Liver (tissue), 9 donors: Measurements from ENCODE around the gene ARID5B. TPM values are rescaled to one million over a fixed set of nuclear protein-coding genes. Genes with fewer than 3 reads are reported as not detected.

Source experiments
- DNase-seq: peaks from one replicate; pipeline ENCODE4 v3.0.0-alpha.2; 2017; ENCODE audit warnings: low spot score
- H3K27ac ChIP-seq, 2 donors: one replicate each; pipeline ENCODE4 v1.7.0; 2013; ENCODE audit warnings: inconsistent platforms in 2 of 2, low read length in 2 of 2, control low read depth in 1 of 2, low read depth in 1 of 2, mild to moderate bottlenecking in 1 of 2
- H3K27me3 ChIP-seq, 4 donors: one replicate each; pipeline versions ENCODE4 v1.6.1 to v1.7.0; 2013; ENCODE audit warnings: low read length in 3 of 4, inconsistent platforms in 1 of 4, mild to moderate bottlenecking in 1 of 4, moderate library complexity in 1 of 4; ENCODE audit not compliant: control insufficient read depth in 4 of 4, insufficient read depth in 4 of 4
- H3K36me3 ChIP-seq, 4 donors: one replicate each; pipeline versions ENCODE4 v1.6.1 to v1.7.0; 2013; ENCODE audit warnings: low read length in 3 of 4, mild to moderate bottlenecking in 3 of 4, low read depth in 1 of 4, moderate library complexity in 1 of 4; ENCODE audit not compliant: control insufficient read depth in 4 of 4, insufficient read depth in 3 of 4
- H3K4me1 ChIP-seq, 4 donors: one replicate each; pipeline versions ENCODE4 v1.6.1 to v1.7.0; 2013; ENCODE audit warnings: low read length in 3 of 4, mild to moderate bottlenecking in 3 of 4, moderate library complexity in 1 of 4; ENCODE audit not compliant: control insufficient read depth in 4 of 4, insufficient read depth in 4 of 4
- H3K4me3 ChIP-seq, 3 donors: one replicate each; pipeline versions ENCODE4 v1.6.1 to v1.7.0; 2013; ENCODE audit warnings: low read length in 3 of 3, control low read depth in 1 of 3, low read depth in 1 of 3, mild to moderate bottlenecking in 1 of 3
- H3K9ac ChIP-seq, 2 donors: one replicate each; pipeline ENCODE4 v1.7.0; 2013; ENCODE audit warnings: low read length in 2 of 2, mild to moderate bottlenecking in 2 of 2, moderate library complexity in 2 of 2, control low read depth in 1 of 2, low read depth in 1 of 2
- H3K9me3 ChIP-seq, 4 donors: one replicate each; pipeline versions ENCODE4 v1.6.1 to v1.7.0; 2013; ENCODE audit warnings: low read length in 3 of 4; ENCODE audit not compliant: control insufficient read depth in 4 of 4
- ATF3 ChIP-seq: IDR thresholded peaks from 2 replicates; pipeline ENCODE4 v1.6.1; 2016; ENCODE audit warnings: antibody characterized with exemption
- CTCF ChIP-seq: fragments of 150-350 bp; IDR thresholded peaks from 2 replicates; pipeline ENCODE4 v1.5.1; 2017; ENCODE audit warnings: improper control_type of control experiment, low read depth, low read length; ENCODE audit not compliant: missing input control
- EGR1 ChIP-seq, 2 donors: IDR thresholded peaks; 2 replicates each; pipeline ENCODE4 v1.6.1; 2016 to 2018; ENCODE audit warnings: antibody characterized with exemption in 2 of 2, low read depth in 2 of 2
- FOXA1 ChIP-seq: IDR thresholded peaks from 2 replicates; pipeline ENCODE4 v1.6.1; 2016; ENCODE audit warnings: antibody characterized with exemption
- FOXA2 ChIP-seq: IDR thresholded peaks from 2 replicates; pipeline ENCODE4 v1.6.1; 2016; ENCODE audit warnings: antibody characterized with exemption
- GABPA ChIP-seq, 2 donors: IDR thresholded peaks in 1 of 2; conservative IDR thresholded peaks in 1 of 2; 2 replicates each; pipeline ENCODE4 v1.6.1; 2016; ENCODE audit warnings: antibody characterized with exemption in 2 of 2, mild to moderate bottlenecking in 1 of 2, moderate library complexity in 1 of 2
- HNF4G ChIP-seq: IDR thresholded peaks from 2 replicates; pipeline ENCODE4 v1.6.1; 2016; ENCODE audit warnings: antibody characterized with exemption
- JUND ChIP-seq, 2 donors: IDR thresholded peaks; 2 replicates each; pipeline ENCODE4 v1.6.1; 2016; ENCODE audit warnings: antibody characterized with exemption in 2 of 2
- MAX ChIP-seq: IDR thresholded peaks from 2 replicates; pipeline ENCODE4 v1.6.1; 2016; ENCODE audit warnings: antibody characterized with exemption
- NR2F2 ChIP-seq: IDR thresholded peaks from 2 replicates; pipeline ENCODE4 v1.6.1; 2016; ENCODE audit warnings: antibody characterized with exemption
- RAD21 ChIP-seq, 2 donors: IDR thresholded peaks; 2 replicates each; pipeline ENCODE4 v1.6.1; 2016; ENCODE audit warnings: antibody characterized with exemption in 2 of 2, mild to moderate bottlenecking in 2 of 2
- REST ChIP-seq: IDR thresholded peaks from 2 replicates; pipeline ENCODE4 v1.6.1; 2016; ENCODE audit warnings: antibody characterized with exemption, mild to moderate bottlenecking
- RXRA ChIP-seq, 2 donors: IDR thresholded peaks; 2 replicates each; pipeline ENCODE4 v1.6.1; 2017 to 2018; ENCODE audit warnings: antibody characterized with exemption in 2 of 2, mild to moderate bottlenecking in 1 of 2
- SP1 ChIP-seq: IDR thresholded peaks from 2 replicates; pipeline ENCODE4 v1.6.1; 2018; ENCODE audit warnings: antibody characterized with exemption, mild to moderate bottlenecking
- TAF1 ChIP-seq: conservative IDR thresholded peaks from 2 replicates; pipeline ENCODE4 v1.6.1; 2016; ENCODE audit warnings: antibody characterized with exemption, mild to moderate bottlenecking
- YY1 ChIP-seq: IDR thresholded peaks from 2 replicates; pipeline ENCODE4 v1.6.1; 2016; ENCODE audit warnings: antibody characterized with exemption, mild to moderate bottlenecking
- ZBTB33 ChIP-seq: IDR thresholded peaks from 2 replicates; pipeline ENCODE4 v1.6.1; 2016; ENCODE audit warnings: antibody characterized with exemption
- WGBS: extraction: QIAGEN DNeasy Blood & Tissue Kit; methylation state at CpG from one replicate; pipeline ENCODE4 v1.1.7; 2013; 5-methylcytosine and 5-hydroxymethylcytosine counted together
- polyA plus RNA-seq, 2 donors: library from polyadenylated mRNA; stranded (reverse) in 1 of 2; unstranded in 1 of 2; fragments of 200-250 nt in 1 of 2; fragments of >200 nt in 1 of 2; fragmentation: Nextera tagmentation in 1 of 2; extraction: Ambion mirVana in 1 of 2; gene quantifications; one replicate each; pipeline versions ENCODE4 v1.2.1 to v1.2.3, GENCODE V29; 2013 to 2015
- total RNA-seq, 2 donors: library from RNA; depleted of rRNA; stranded (reverse); fragments of >200 nt; gene quantifications; one replicate each; pipeline ENCODE4 v1.2.3, GENCODE V29; 2014
- donor health status: healthy.
- donor health status: healthy.
- donor health status: healthy.
- donor health status: healthy.
- donor health status: healthy.

ARID5B gene
- total and polyA plus RNA-seq, 4 donors, result 1.3 to 6.4 (median 5.2) TPM

- Histone ChIP-seq H3K27ac (no peak overlapping the region), H3K9ac (no peak overlapping the region), H3K36me3 (peaks cover 5 to 22% (median 12%) of the 10 kb centered on the region in 4 donors), H3K4me1 (peaks cover 0 to 2% (median 0%) of the 10 kb centered on the region in 4 donors), H3K27me3 (no peaks in the 10 kb centered on the region), H3K9me3 (no peaks in the 10 kb centered on the region), H3K4me3 (no peak overlapping the region)
- 89% methylated on average over 8 of the region's 8 CpGs for WGBS
- DNase-seq, result no peak
- TF ChIP-seq NR2F2 (peak; percentile 19), SP1 (peak; percentile 7), YY1 (no peak)
Measured at GRCh38 chr10:62069452-62070178, 168.1 kb downstream of the ARID5B start.

GRCh38 chr10:62071846-62072281, 170.4 kb downstream of the ARID5B start:
- DNase-seq, result no peak
- Histone ChIP-seq H3K9me3 (no peaks in the 10 kb centered on the region), H3K27me3 (no peaks in the 10 kb centered on the region), H3K36me3 (peaks cover 5 to 18% (median 10%) of the 10 kb centered on the region in 4 donors), H3K9ac (no peak overlapping the region), H3K4me3 (no peak overlapping the region), H3K27ac (no peak overlapping the region), H3K4me1 (peaks cover 0 to 3% (median under 1%) of the 10 kb centered on the region in 4 donors)
- TF ChIP-seq ATF3, result no peak
- no peak for TF ChIP-seq JUND (IDR thresholded peaks at IDR 0.05)
- no peak for TF ChIP-seq CTCF
- TF ChIP-seq EGR1 (IDR thresholded peaks at IDR 0.05; ENCODE audit: low read depth in 2 of 2), result no peak
- TF ChIP-seq TAF1, result no peak
- no peak for TF ChIP-seq GABPA (IDR thresholded peaks at IDR 0.05 in 1 of 2, conservative IDR thresholded peaks at IDR 0.05 in 1 of 2)
- no peak for TF ChIP-seq MAX
- no peak for TF ChIP-seq NR2F2
- no peak for TF ChIP-seq FOXA1
- TF ChIP-seq FOXA2, result no peak
- TF ChIP-seq HNF4G, result no peak
- TF ChIP-seq RXRA (IDR thresholded peaks at IDR 0.05), result no peak
- no peak for TF ChIP-seq SP1
- TF ChIP-seq REST, result no peak
- no peak for TF ChIP-seq ZBTB33
- no peak for TF ChIP-seq RAD21 (IDR thresholded peaks at IDR 0.05)
- WGBS, result 92% methylated on average over 6 of the region's 6 CpGs
